GM06990 (cell line): Measurements from ENCODE around the gene OGG1.

Source experiments
- DNase-seq: peaks from one replicate; pipeline ENCODE4 v3.0.0-alpha.2; 2011; ENCODE audit not compliant: insufficient read length; ENCODE audit errors: extremely low read depth
- H3K27me3 ChIP-seq: replicated peaks from 2 replicates; pipeline ENCODE4 v1.6.0; 2011; ENCODE audit warnings: low read length; ENCODE audit not compliant: control insufficient read depth, insufficient read depth
- H3K36me3 ChIP-seq: 2 replicates; pipeline ENCODE4 v1.5.1; 2011; ENCODE audit warnings: low read length; ENCODE audit not compliant: control insufficient read depth, insufficient read depth
- H3K4me3 ChIP-seq: replicated peaks from 2 replicates; pipeline ENCODE4 v1.5.1; 2011; ENCODE audit warnings: low read depth, mild to moderate bottlenecking, control low read depth, low read length
- CTCF ChIP-seq: IDR thresholded peaks from 2 replicates; pipeline ENCODE4 v1.5.1; 2011; ENCODE audit warnings: low read length, control low read depth, mild to moderate bottlenecking, inconsistent platforms; ENCODE audit not compliant: insufficient read depth, poor library complexity, severe bottlenecking

The OGG1 gene

DNA sequence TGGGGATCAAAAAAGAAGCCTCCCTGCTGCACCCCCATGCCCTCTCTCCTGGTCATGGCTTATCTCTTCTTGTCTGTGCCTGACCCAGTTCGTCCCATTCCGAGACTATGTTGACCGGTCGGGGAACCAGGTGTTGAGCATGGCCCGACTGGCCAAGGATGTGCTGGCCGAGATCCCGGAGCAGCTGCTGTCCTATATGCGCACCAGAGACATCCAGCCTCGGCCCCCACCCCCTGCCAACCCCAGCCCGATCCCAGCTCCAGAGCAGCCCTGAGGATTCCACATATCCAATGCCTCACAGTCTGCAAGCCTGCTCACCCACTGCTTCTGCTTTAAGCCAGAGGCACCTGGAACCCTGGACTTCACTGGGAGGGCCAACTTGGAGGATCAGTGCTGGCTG, 20.3 kb upstream of the OGG1 start:
- no peak overlapping the region for H3K4me3 ChIP-seq
- H3K27me3 ChIP-seq: no peaks in the 10 kb centered on the region; the same call in 1 of the 2 replicates
- peaks cover 4% of the 10 kb centered on the region for H3K36me3 ChIP-seq
- TF ChIP-seq CTCF: no peak
- no peak for DNase-seq

GRCh38 chr3:9730657-9731205, 19.0 kb upstream of the OGG1 start:
- H3K36me3 ChIP-seq: peaks cover 10% of the 10 kb centered on the region
- H3K27me3 ChIP-seq: no peaks in the 10 kb centered on the region; the same call in 1 of the 2 replicates
- TF ChIP-seq CTCF: no peak
- no peak for DNase-seq
- peak overlapping the region; percentile 95 for H3K4me3 ChIP-seq

- DNase-seq: peak; percentile 99
- Histone ChIP-seq H3K4me3 (peak within 1 kb of the TSS; percentile 95), H3K27me3 (no peaks in the 10 kb centered on the region), H3K36me3 (peaks cover 10% of the 10 kb centered on the region)
- no peak for TF ChIP-seq CTCF
Measured at GRCh38 chr3:9731206-9732079, 18.3 kb upstream of the OGG1 start, which contains the start of gene BRPF1. TSS of gene BRPF1 (plus strand) at chr3:9731735. CDS start at chr3:9734141, 2,406 bp downstream.

GRCh38 chr3:9732080-9732739, 17.5 kb upstream of the OGG1 start:
- no peak for TF ChIP-seq CTCF
- peak overlapping the region; percentile 95 for H3K4me3 ChIP-seq
- peaks cover 15% of the 10 kb centered on the region for H3K36me3 ChIP-seq
- H3K27me3 ChIP-seq: no peaks in the 10 kb centered on the region
- DNase-seq: peak; percentile 55

DNA sequence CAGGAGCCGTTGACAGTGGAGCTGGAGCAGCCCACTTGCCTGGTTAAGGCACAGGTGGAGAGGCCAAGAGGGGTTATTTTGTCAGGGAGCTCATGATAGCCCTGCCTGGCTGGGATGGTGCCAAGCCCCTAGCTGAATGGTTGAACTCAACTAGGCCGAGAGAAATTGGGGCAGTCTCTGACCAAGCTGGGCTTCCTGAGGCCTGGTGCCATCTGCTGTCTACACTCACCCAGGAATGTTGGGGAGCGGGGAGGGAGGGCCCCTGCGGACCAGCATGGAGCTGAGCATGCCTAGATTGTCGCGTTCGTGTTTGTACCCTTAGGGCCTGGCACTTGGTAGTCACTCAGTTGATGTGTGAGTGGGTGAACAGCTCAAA, 17.0 kb upstream of the OGG1 start:
- peaks cover 17% of the 10 kb centered on the region for H3K36me3 ChIP-seq
- no peak for DNase-seq
- peak overlapping the region; percentile 95 for H3K4me3 ChIP-seq

More for the DNA sequence above, 17.0 kb upstream of the OGG1 start:
- no peaks in the 10 kb centered on the region for H3K27me3 ChIP-seq
- no peak for TF ChIP-seq CTCF
